H1 (cell line): ENCODE measurements around the gene ACAP2. TPM values are rescaled to one million over a fixed set of nuclear protein-coding genes. Genes with fewer than 3 reads are reported as not detected.

Source experiments
- CBX5 ChIP-seq: fragments of 300-800, 300-1000 bp; sonication (generic); IDR thresholded peaks from 2 replicates; pipeline ENCODE4 v1.7.1; 2016; ENCODE audit warnings: antibody characterized with exemption, low read length, low read depth
- CBX8 ChIP-seq: fragments of 300-800, 300-1000 bp; sonication (generic); IDR thresholded peaks from 2 replicates; pipeline ENCODE4 v1.7.1; 2016; ENCODE audit warnings: low read depth, low read length, borderline replicate concordance
- EZH2 ChIP-seq: fragments of 200-600 bp; sonication (generic); IDR thresholded peaks from 2 replicates; pipeline ENCODE4 v1.7.1; 2012; ENCODE audit warnings: low read depth, mild to moderate bottlenecking, moderate library complexity, low read length, inconsistent platforms; ENCODE audit not compliant: severe bottlenecking
- GTF2F1 ChIP-seq: IDR thresholded peaks from 2 replicates; pipeline ENCODE4 v1.6.1; 2012; ENCODE audit warnings: low read depth, low read length, improper control_type of control experiment, borderline replicate concordance
- KDM1A ChIP-seq: fragments of 200-600, 300-600 bp; sonication (generic); IDR thresholded peaks from 2 replicates; pipeline ENCODE4 v1.7.1; 2016; ENCODE audit warnings: mild to moderate bottlenecking, low read length, borderline replicate concordance
- NRF1 ChIP-seq: IDR thresholded peaks from 2 replicates; pipeline ENCODE4 v1.6.1; 2011; ENCODE audit warnings: mild to moderate bottlenecking, low read depth, low read length, improper control_type of control experiment
- TAF7 ChIP-seq: optimal IDR thresholded peaks from 2 replicates; pipeline ENCODE3; 2011; ENCODE audit warnings: low read depth, mild to moderate bottlenecking, inconsistent platforms, low read length, moderate library complexity, borderline replicate concordance
- polyA plus RNA-seq, 7 experiments: library from polyadenylated mRNA; depleted of rRNA in 3 of 7; stranded (reverse) in 5 of 7; unstranded in 2 of 7; fragments of >200 nt in 5 of 7; fragments of 200-250 nt in 2 of 7; gene quantifications; 1 replicate in 5 of 7; 2 replicates in 1 of 7; 4 replicates in 1 of 7; pipeline versions ENCODE4 v1.2.1 to v1.2.3, GENCODE V29; 2011 to 2013; ENCODE audit warnings: missing spikeins in 2 of 7, mixed read lengths in 2 of 7
- total RNA-seq: library from RNA; stranded (reverse); fragmentation: NEBNext Ultra II Directional; extraction: Animal tissue kit (Norgen Biotek cat#: 25700); gene quantifications from 2 replicates; pipeline ENCODE4 v1.2.1, GENCODE V29; 2021
- TF ChIP-seq, protein P1 (sequence below): IDR thresholded peaks from 2 replicates; pipeline ENCODE4 v1.6.1; 2011; ENCODE audit warnings: low read depth, mild to moderate bottlenecking, low read length; ENCODE audit not compliant: insufficient read depth
- TF ChIP-seq, protein P2 (sequence below): IDR thresholded peaks from 2 replicates; pipeline ENCODE4 v1.6.1; 2012; ENCODE audit warnings: low read length, inconsistent platforms

Gene ACAP2
- total and polyA plus RNA-seq, 2 of the 8 experiments (the other 6 are each of a cell fraction or from before 2014, with no cell fraction given) = 7.7 to 37.3 TPM

DNA sequence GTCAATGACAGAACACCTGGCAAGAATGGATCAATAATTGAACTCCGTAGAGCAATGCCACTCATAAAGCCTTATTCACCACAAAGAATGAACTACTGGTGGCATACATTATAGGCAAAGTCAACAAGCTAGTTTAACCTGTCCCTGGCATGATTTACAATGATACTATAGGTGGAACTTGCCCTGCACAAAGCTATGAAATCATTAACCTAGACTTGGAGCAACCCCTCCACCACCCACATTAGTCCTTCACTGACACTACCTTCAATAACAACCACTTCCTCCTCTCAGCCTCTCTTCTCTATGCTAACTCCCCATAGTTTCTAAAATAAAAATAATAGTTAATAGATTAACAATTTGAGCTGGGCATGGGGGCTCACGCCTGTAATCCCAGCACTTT lies 54.4 kb downstream of the ACAP2 start (continued):
- TF ChIP-seq CBX8 (no peak), EZH2 (no peak), NRF1 (no peak), KDM1A (no peak), GTF2F1 (no peak), CBX5 (no peak), TAF7 (no peak)
- TF ChIP-seq, protein P1, sequence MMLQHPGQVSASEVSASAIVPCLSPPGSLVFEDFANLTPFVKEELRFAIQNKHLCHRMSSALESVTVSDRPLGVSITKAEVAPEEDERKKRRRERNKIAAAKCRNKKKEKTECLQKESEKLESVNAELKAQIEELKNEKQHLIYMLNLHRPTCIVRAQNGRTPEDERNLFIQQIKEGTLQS = no peak
- TF ChIP-seq, protein P2, sequence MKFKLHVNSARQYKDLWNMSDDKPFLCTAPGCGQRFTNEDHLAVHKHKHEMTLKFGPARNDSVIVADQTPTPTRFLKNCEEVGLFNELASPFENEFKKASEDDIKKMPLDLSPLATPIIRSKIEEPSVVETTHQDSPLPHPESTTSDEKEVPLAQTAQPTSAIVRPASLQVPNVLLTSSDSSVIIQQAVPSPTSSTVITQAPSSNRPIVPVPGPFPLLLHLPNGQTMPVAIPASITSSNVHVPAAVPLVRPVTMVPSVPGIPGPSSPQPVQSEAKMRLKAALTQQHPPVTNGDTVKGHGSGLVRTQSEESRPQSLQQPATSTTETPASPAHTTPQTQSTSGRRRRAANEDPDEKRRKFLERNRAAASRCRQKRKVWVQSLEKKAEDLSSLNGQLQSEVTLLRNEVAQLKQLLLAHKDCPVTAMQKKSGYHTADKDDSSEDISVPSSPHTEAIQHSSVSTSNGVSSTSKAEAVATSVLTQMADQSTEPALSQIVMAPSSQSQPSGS = no peak
